Astrocyte (in vitro differentiated cells and primary cell): ENCODE results near the gene GTF2IRD1. TPM values are rescaled to one million over a fixed set of nuclear protein-coding genes. Genes with fewer than 3 reads are reported as not detected.
A peak's percentile ranks its signal among the peaks of the same experiment; 100 is the strongest.

Experiments used
- DNase-seq: peaks from one replicate; pipeline ENCODE4 v3.0.0-alpha.2; 2010; ENCODE audit warnings: low read depth
- FAIRE-seq: peaks from 2 replicates; lab custom pipeline; 2011; peaks lifted over from hg19 to GRCh38; lab: Jason Lieb, UNC
- H2AFZ ChIP-seq: 2 replicates; pipeline ENCODE4 v1.6.0; 2012; ENCODE audit warnings: low read depth, low read length, inconsistent platforms
- H3K27ac ChIP-seq: 2 replicates; pipeline ENCODE4 v1.5.1; 2011; ENCODE audit warnings: low read depth, low read length, inconsistent platforms
- H3K27me3 ChIP-seq: 2 replicates; pipeline ENCODE4 v1.6.0; 2011; ENCODE audit warnings: low read length, inconsistent platforms; ENCODE audit not compliant: insufficient read depth
- H3K36me3 ChIP-seq: 2 replicates; pipeline ENCODE4 v1.5.1; 2011; ENCODE audit warnings: low read length, inconsistent platforms; ENCODE audit not compliant: insufficient read depth
- H3K4me1 ChIP-seq: 2 replicates; pipeline ENCODE4 v1.5.1; 2011; ENCODE audit warnings: low read length, inconsistent platforms; ENCODE audit not compliant: insufficient read depth
- H3K4me2 ChIP-seq: 2 replicates; pipeline ENCODE4 v1.6.0; 2012; ENCODE audit warnings: low read length, inconsistent platforms
- H3K4me3 ChIP-seq: 2 replicates; pipeline ENCODE4 v1.5.1; 2011; ENCODE audit warnings: low read depth, mild to moderate bottlenecking, low read length, inconsistent platforms; ENCODE audit not compliant: insufficient read depth
- H3K79me2 ChIP-seq: 2 replicates; pipeline ENCODE4 v1.6.0; 2012; ENCODE audit warnings: mild to moderate bottlenecking, low read length, inconsistent platforms; ENCODE audit not compliant: insufficient read depth
- H3K9ac ChIP-seq: 2 replicates; pipeline ENCODE4 v1.6.0; 2012; ENCODE audit warnings: mild to moderate bottlenecking, low read length, inconsistent platforms
- H3K9me3 ChIP-seq: 2 replicates; pipeline ENCODE4 v1.5.1; 2012; ENCODE audit warnings: low read depth, mild to moderate bottlenecking, low read length, inconsistent platforms; ENCODE audit not compliant: insufficient read depth
- H4K20me1 ChIP-seq: 2 replicates; pipeline ENCODE4 v1.6.0; 2012; ENCODE audit warnings: low read length, inconsistent platforms; ENCODE audit not compliant: insufficient read depth
- H3K27ac Mint-ChIP-seq: one replicate; pipeline ENCODE4 v1.8.0; 2021; ENCODE audit warnings: mild to moderate bottlenecking, mixed read lengths; ENCODE audit not compliant: unreplicated experiment
- H3K27me3 Mint-ChIP-seq: one replicate; pipeline ENCODE4 v1.8.0; 2021; ENCODE audit warnings: low read depth, mixed read lengths; ENCODE audit not compliant: unreplicated experiment
- H3K36me3 Mint-ChIP-seq: one replicate; pipeline ENCODE4 v1.8.0; 2021; ENCODE audit warnings: low read depth, mixed read lengths; ENCODE audit not compliant: unreplicated experiment
- H3K4me1 Mint-ChIP-seq: one replicate; pipeline ENCODE4 v1.8.0; 2021; ENCODE audit warnings: low read depth, mixed read lengths; ENCODE audit not compliant: unreplicated experiment
- H3K4me3 Mint-ChIP-seq: one replicate; pipeline ENCODE4 v1.8.0; 2021; ENCODE audit warnings: mild to moderate bottlenecking, moderate library complexity, mixed read lengths; ENCODE audit not compliant: unreplicated experiment
- H3K9me3 Mint-ChIP-seq: one replicate; pipeline ENCODE4 v1.8.0; 2021; ENCODE audit warnings: mild to moderate bottlenecking, mixed read lengths; ENCODE audit not compliant: unreplicated experiment
- EZH2 ChIP-seq: IDR thresholded peaks from 2 replicates; pipeline ENCODE4 v1.6.1; 2012; ENCODE audit warnings: mild to moderate bottlenecking, low read length, inconsistent platforms; ENCODE audit not compliant: insufficient read depth
- total RNA-seq: library from RNA; stranded (reverse); gene quantifications from 2 replicates; pipeline ENCODE4 v1.2.1, GENCODE V29; 2021
- TF ChIP-seq, protein P1 (sequence below): IDR thresholded peaks from 2 replicates; pipeline ENCODE4 v1.5.1; 2011; ENCODE audit warnings: low read depth, mild to moderate bottlenecking, inconsistent platforms, low read length, moderate library complexity; ENCODE audit not compliant: insufficient read depth

GTF2IRD1 gene
- total RNA-seq, 1 donor from 2014 or later: 19.3 TPM

DNA sequence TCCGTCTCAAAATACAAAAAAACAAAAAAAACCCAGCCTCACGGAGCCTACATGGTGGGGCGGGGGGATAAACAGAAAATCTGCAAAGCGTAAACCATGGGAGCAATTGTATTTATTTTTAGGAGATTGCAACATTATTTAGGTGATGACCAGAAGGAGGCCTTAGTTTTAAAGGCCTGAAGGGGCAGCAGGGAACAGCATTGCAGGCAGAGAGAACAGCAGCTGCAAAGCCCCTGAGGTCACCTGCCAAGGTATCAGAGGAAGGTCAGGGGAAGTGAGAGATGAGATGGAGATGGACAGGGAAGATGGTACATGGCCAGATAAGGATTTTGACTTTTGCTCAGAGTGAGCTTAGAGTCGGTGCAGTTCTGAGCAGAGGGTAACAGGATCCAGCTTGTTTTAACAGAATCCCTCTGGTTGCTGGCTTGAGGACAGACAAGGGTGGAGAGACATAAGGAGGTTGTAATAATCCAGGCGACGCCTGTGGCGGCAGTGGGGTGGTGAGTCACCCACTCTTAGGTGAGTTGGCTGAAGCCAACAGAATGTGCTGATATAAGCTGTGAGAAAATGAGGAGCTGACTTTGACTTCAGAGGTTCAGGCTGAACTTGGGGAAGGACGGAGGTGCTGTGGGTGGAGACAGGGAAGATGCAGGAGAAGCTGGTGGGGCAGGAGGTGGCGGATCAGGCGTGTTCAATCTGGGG, 121.5 kb downstream of the GTF2IRD1 start:
- Mint-ChIP-seq H3K4me1 (peaks cover 14% of the 10 kb centered on the region), H3K9me3 (no peaks in the 10 kb centered on the region), H3K27ac (peak overlapping the region; percentile 13), H3K4me3 (peak overlapping the region; percentile 0), H3K27me3 (no peaks in the 10 kb centered on the region), H3K36me3 (peaks cover 13% of the 10 kb centered on the region)
- Histone ChIP-seq H3K4me1 (peaks cover 18% of the 10 kb centered on the region), H3K9me3 (no peaks in the 10 kb centered on the region), H3K27ac (peak overlapping the region; percentile 2), H4K20me1 (peaks cover 2% of the 10 kb centered on the region), H3K4me3 (no peak overlapping the region), H3K36me3 (no peaks in the 10 kb centered on the region), H2AFZ (no peak overlapping the region), H3K79me2 (no peaks in the 10 kb centered on the region), H3K9ac (peak overlapping the region; percentile 0), H3K27me3 (no peaks in the 10 kb centered on the region), H3K4me2 (peak overlapping the region; percentile 53)
- FAIRE-seq: no peak
- peak; percentile 75 for DNase-seq
- TF ChIP-seq, protein P1, sequence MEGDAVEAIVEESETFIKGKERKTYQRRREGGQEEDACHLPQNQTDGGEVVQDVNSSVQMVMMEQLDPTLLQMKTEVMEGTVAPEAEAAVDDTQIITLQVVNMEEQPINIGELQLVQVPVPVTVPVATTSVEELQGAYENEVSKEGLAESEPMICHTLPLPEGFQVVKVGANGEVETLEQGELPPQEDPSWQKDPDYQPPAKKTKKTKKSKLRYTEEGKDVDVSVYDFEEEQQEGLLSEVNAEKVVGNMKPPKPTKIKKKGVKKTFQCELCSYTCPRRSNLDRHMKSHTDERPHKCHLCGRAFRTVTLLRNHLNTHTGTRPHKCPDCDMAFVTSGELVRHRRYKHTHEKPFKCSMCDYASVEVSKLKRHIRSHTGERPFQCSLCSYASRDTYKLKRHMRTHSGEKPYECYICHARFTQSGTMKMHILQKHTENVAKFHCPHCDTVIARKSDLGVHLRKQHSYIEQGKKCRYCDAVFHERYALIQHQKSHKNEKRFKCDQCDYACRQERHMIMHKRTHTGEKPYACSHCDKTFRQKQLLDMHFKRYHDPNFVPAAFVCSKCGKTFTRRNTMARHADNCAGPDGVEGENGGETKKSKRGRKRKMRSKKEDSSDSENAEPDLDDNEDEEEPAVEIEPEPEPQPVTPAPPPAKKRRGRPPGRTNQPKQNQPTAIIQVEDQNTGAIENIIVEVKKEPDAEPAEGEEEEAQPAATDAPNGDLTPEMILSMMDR: no peak
- TF ChIP-seq EZH2: no peak

DNA sequence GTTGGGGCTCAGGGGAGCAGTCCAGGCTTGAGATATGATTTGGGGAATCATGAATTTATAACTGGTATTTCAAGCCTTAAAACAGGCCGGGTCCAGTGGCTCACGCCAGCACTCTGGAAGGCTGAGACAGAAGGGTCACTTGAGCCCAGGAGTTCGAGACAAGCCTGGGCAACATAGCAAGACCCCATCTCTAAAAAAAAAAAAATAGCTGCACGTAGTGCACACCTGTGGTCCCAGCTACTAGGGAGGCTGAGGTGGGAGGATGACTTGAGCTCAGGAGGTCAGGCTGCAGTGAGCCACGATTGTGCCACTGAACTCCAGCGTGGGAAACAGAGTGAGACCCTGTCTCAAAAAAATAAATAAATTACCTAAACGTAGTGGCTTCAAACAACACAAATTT, 122.1 kb downstream of the GTF2IRD1 start:
- peaks cover 14% of the 10 kb centered on the region for H3K36me3 Mint-ChIP-seq
- no peak overlapping the region for H3K27ac Mint-ChIP-seq

More for the DNA sequence above, 122.1 kb downstream of the GTF2IRD1 start:
- H3K27me3 Mint-ChIP-seq: no peaks in the 10 kb centered on the region
- peaks cover 19% of the 10 kb centered on the region for H3K4me1 Mint-ChIP-seq
- no peaks in the 10 kb centered on the region for H3K27me3 ChIP-seq
- no peaks in the 10 kb centered on the region for H3K79me2 ChIP-seq
- H3K4me2 ChIP-seq: peak overlapping the region; percentile 53
- H3K9me3 Mint-ChIP-seq: no peaks in the 10 kb centered on the region
- H3K9me3 ChIP-seq: no peaks in the 10 kb centered on the region
- FAIRE-seq: no peak
- H3K4me3 ChIP-seq: no peak overlapping the region
- DNase-seq: no peak
- no peaks in the 10 kb centered on the region for H3K36me3 ChIP-seq
- H3K9ac ChIP-seq: peak overlapping the region; percentile 0
- peaks cover 2% of the 10 kb centered on the region for H4K20me1 ChIP-seq
- no peak for TF ChIP-seq EZH2
- TF ChIP-seq, protein P1: no peak
- H3K27ac ChIP-seq: no peak overlapping the region
- H3K4me3 Mint-ChIP-seq: no peak overlapping the region
- peaks cover 18% of the 10 kb centered on the region for H3K4me1 ChIP-seq
- no peak overlapping the region for H2AFZ ChIP-seq
